GM12892 (cell line): ENCODE data around the gene ABLIM3.

ENCODE experiments used
- DNase-seq: peaks from one replicate; pipeline ENCODE4 v3.0.0; 2011; ENCODE audit not compliant: insufficient read length
- FAIRE-seq: peaks from 2 replicates; lab custom pipeline; 2011; peaks lifted over from hg19 to GRCh38; lab: Jason Lieb, UNC
- POLR2A ChIP-seq: IDR thresholded peaks from 2 replicates; pipeline ENCODE4 v1.6.1; 2011; ENCODE audit warnings: low read depth, low read length, control low read depth
- POLR2AphosphoS5 ChIP-seq: IDR thresholded peaks from 2 replicates; pipeline ENCODE4 v1.6.1; 2011; ENCODE audit warnings: low read depth, low read length, control low read depth
- TAF1 ChIP-seq: IDR thresholded peaks from 2 replicates; pipeline ENCODE4 v1.6.1; 2011; ENCODE audit warnings: low read depth, mild to moderate bottlenecking, control low read depth, low read length, borderline replicate concordance

Gene ABLIM3

DNA sequence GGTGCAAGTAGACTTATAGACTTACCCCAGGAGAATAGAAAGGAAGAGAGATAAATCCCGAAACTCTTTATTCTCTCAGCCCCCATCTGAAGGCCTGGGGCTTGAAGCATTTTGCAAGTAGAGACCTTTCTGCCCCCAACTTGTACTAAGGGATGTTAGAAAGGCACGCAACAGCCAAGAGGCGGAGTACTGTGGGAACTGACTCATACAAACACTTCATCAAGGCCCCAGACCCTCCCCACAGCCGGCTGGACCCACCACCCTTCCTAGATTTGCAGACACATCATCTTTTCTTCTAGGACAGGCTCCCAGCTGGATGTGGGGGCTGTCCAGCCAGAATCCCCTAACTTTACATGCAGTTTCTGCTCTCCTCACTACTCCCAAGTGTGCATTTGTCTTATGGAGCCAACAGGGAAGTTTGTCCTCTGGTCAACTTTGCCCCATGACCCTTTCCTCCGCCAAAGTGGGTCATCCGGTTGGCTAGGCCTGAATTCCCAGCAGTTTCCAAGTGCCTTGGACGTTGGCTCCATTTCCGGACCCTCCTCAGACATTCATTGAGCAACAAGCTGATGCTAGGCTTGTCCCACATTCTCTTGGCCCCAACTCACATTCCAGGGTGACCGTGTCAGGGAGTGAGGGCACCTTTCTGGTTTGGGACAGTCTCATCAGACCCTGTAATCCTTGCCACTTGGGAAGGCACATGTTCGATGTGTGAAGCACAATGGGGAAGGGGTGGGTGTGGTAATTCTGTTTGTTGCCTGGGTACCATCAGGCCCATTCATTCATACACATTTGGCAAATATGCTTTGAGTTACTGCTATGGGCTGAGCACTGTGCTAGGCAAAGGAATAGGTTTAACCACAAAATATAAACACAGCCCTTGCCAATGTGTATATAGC is 64.6 kb downstream of the ABLIM3 start:
- FAIRE-seq (no peak), DNase-seq (no peak)
- TF ChIP-seq POLR2AphosphoS5 (no peak), POLR2A (no peak), TAF1 (no peak)

DNA sequence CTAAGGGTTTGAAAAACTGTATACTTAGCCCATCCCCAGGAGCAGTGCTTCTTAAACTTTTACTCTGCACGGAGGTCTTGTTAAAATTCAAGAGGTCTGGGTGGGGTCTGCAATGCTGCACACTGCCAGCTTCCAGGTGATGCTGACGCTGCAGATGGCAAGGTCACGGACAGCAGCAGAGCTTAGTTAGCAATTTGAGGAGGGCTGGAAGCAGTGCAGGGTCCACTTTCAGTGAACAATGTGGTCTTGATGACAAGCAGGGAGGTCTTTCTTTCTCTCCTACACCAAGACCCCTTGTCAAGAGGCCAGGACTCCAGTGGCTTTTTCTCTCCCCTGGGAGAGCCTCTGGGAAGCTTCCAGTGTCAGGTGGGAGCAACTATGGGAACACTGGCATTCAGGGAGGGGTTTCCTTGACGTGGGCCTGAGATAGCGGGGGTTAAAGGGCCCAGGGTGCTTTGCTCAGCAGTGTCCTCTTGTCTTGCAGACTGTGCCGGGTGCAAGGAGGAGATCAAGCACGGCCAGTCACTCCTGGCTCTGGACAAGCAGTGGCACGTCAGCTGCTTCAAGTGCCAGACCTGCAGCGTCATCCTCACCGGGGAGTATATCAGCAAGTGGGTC is 65.3 kb downstream of the ABLIM3 start:
- FAIRE-seq: no peak
- no peak for DNase-seq
- no peak for TF ChIP-seq POLR2AphosphoS5
- TF ChIP-seq TAF1: no peak
- TF ChIP-seq POLR2A: no peak

DNA sequence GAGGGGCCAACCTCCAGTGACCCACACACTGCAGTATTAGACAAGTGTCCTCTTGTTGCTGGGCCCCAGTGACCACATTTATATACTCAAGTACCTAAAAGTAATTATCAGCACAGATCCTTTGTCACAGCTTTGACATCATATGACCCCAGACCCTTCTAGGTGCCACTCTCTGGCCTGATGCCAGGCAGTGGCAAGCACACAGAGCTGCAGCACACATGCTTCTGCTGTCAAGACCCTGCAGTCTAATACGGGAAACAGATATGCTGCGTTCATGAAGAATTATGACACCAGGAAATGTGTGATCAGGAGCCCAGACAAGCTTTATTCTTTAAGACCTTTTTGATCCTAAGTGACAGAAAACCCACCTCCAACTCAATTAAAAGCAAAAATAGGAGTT is 66.5 kb downstream of the ABLIM3 start:
- DNase-seq (no peak), FAIRE-seq (no peak)
- TF ChIP-seq POLR2AphosphoS5: no peak
- no peak for TF ChIP-seq TAF1
- no peak for TF ChIP-seq POLR2A

DNA sequence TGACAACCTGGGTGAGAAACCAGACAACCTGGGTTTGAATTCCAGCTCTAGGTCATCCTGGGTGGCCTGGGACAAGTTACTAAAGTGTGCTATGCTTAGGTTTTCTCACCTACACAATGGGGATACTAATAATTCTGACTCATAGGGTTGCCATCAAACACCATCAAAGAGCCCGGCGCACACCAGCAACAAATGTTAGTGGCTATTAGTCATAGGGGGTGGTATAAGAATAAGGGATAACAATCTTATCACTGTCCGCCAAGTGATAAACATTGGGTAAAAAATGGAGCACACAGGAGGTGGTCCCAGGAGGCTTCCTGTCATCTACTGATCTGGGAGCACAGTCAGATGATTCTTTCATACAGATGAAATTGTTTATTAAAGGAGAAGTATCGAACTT is 68.9 kb downstream of the ABLIM3 start:
- DNase-seq (no peak), FAIRE-seq (no peak)
- TF ChIP-seq TAF1 (no peak), POLR2A (no peak), POLR2AphosphoS5 (no peak)

DNA sequence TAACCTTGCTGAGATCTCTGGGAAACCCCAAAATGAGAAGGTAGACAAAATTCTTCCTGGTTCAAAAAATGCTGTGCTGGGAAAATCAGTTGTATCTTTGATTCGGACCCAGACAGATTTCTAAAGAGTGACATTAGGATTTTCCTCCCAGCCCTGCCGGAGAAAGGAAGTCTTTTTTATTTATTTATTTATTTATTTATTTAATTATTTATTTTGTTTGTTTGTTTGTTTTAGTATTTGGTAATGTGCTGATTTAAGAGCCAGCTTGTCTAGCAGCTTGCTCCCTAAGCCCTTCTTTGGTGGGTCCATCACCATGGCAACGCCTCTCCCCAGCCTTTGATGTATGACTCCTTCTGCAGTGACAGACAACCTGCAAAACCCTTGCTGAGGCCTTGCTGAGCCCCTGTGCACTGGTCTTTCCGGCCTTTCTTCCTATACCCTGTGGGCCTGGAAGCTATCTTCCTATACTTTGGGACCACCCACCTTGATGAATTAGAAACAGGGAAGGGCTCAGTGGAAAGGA is 69.7 kb downstream of the ABLIM3 start:
- no peak for TF ChIP-seq POLR2A
- FAIRE-seq (no peak), DNase-seq (no peak)

DNA sequence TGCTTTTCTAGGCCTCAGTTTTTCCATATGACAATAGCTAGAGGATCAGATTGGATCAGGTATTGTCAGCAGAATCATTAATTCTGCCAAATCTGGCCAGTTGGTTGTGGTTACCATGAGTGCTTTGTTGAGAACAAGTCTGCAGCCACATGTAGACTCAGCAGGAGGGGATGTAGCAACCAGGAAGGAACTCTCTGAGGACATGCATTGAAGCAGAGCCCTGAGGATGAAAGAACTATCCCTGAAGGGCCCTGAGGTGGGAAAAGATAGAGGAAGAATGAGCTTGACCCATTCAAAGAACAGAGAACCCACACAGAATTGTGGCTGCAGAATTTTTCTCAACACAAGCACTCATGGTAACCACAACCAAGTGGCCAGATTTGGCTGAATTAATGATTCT is 70.3 kb downstream of the ABLIM3 start:
- no peak for FAIRE-seq
- no peak for DNase-seq
- TF ChIP-seq POLR2AphosphoS5 (no peak), TAF1 (no peak), POLR2A (no peak)

DNA sequence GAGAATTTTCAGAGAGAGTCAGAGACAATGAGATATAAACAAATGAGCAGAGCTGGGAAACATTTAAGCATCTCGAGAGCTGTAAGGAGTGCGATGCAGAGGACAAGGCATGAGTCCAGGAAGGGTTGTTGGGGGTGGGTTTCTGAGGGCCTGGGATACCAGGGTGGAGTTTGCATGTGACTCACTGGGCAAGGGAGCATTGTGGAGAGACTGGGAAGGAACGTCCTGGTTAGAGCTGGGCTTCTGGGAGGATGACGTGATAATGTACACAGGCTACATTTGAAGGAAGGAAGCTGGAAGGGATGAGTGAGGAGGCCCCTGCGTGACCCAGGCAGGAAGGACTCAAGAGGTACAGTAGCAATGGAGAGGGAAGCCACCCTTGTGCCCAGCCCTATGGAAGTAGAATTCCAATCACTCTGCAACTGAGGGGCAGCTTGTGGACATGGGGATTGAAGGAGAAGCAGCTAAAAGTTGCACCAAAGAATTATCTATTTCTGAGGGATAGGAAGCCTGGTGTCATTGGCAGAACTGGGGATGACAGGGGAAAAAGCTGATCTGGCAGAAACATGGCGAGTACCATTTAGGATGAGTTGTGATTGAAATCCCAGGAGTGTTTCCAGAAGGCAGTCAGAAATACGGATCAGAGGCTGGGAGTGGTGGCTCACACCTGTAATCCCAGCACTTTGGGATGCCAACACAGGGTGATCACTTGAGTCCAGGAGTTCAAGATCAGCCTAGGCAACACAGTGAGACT is 71.1 kb downstream of the ABLIM3 start:
- DNase-seq (no peak), FAIRE-seq (no peak)
- no peak for TF ChIP-seq TAF1
- no peak for TF ChIP-seq POLR2A
- TF ChIP-seq POLR2AphosphoS5: no peak

DNA sequence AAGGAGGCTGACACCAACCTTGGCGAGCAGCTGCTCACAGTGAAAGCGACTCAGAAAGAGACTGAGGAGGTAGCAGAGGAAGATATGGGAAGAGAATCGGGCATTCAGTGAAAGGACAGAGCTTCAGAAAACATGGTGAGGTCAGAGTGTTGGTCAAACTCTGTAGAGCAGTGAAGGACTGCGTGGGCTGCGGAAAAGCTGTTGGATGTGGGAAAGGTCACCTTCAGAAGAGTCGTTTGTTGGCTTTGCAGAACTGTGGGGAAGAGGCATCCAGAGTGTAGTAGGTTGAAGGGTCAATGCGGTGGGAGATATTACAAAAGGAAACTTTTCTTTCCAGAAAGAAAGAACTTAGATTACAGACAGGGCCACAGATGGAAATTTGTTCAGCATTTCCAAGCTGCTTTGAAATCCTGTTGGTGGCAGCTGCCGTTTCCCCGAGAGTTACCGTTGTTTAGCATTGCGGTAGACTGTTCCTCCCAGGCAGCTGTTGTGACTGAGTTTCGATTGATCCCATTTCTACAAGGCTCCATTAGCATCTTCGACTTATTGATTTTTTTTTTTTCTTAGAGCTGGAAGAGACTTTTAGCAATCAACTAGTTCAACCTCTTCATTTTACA is 72.1 kb downstream of the ABLIM3 start:
- FAIRE-seq: no peak
- TF ChIP-seq POLR2AphosphoS5 (no peak), TAF1 (no peak), POLR2A (no peak)
- DNase-seq: no peak

DNA sequence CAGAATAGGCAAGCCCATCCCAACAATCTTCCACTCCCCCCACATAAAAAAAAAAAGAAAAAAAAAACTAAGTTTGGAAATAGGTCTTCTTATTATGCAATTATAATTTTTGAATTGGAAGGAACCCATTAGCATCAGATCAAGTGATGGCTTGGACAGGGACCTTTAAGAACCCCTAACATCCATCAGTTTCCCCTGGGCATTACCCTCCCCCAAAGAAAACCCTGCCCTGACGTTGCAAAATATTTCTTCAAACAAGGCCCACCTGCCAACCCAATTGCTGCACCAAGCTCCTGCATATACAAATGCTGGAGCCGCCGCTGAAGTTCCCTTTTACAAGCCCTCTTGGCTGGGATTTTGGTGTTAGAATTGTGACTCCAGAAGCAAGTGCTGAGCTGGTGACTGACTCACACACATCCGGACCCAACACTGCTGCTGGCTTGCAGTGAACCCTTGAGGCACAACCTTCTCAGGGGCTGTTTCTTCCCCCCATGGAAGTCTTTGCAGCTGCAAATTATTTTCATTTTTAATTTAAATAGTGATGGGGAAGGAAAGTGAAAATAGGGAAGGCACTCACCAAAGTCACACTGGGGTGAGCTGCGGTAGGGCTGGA is 74.3 kb downstream of the ABLIM3 start:
- DNase-seq (no peak), FAIRE-seq (no peak)

DNA sequence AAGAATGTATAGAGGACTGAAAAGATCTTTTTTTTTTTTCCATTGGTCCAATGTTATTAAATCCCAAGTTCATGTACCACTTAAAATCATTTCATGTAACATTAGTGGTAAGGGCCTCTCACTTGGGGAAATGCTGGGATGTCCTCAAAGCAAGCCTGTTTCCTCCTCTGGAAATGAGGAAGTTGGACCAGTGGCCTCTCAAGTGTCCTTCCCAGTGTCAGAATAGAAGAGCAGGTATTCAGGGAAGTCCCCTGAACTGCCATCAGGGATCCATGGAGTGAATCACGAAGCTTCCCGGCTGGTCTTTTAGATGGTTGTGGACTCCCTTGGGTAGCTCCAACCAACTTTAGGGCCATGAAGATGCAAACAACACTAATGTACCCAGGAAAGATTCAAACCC is 75.2 kb downstream of the ABLIM3 start:
- FAIRE-seq: no peak
- TF ChIP-seq POLR2A (no peak), TAF1 (no peak), POLR2AphosphoS5 (no peak)
- no peak for DNase-seq

More for the DNA sequence above, 74.3 kb downstream of the ABLIM3 start:
- TF ChIP-seq TAF1 (no peak), POLR2A (no peak), POLR2AphosphoS5 (no peak)
